HCT116 (cell line): ENCODE results near the gene TBC1D32. TPM values are rescaled to one million over a fixed set of nuclear protein-coding genes. Genes with fewer than 3 reads are reported as not detected.

ENCODE experiments used
- ATAC-seq: fragments of 200-7000 bp; cut with Tn5 transposase; 2 replicates; pipeline ENCODE4 v1.9.1; 2020; ENCODE audit warnings: mild to moderate bottlenecking, moderate library complexity
- BruUV-seq: library from RNA; stranded (reverse); fragments of 400-500 nt; replicated peaks from 2 replicates; lab custom pipeline; 2021; lab: Mats Ljungman, UMichigan
- CTCF ChIA-PET: fragments of 300-600 bp; sonication (Branson Sonifier 250); formaldehyde crosslinking; loops from one replicate; lab custom pipeline; 2021; ENCODE audit warnings: antibody characterized with exemption; lab: Charles Lee
- POLR2A ChIA-PET: fragments of 300-600, 350-600 bp; sonication (Branson Sonifier 250); formaldehyde crosslinking; loops from one replicate; lab custom pipeline; 2021; ENCODE audit warnings: antibody characterized with exemption; lab: Charles Lee
- RAD21 ChIA-PET, 2 experiments: fragments of 300-600 bp; sonication (Branson Sonifier 250); formaldehyde crosslinking; loops; one replicate each; lab custom pipeline; 2023; ENCODE audit warnings: low total read pairs in 2 of 2; ENCODE audit not compliant: uncharacterized antibody in 2 of 2, unreplicated experiment in 2 of 2, low non-redundant PET in 1 of 2; lab: Charles Lee
- DNase-seq: peaks from one replicate; pipeline ENCODE4 v3.0.0-alpha.2; 2010; ENCODE audit warnings: low read depth, low spot score
- H2AFZ ChIP-seq: fragments of 200-600 bp; shearing (Covaris generic), sonication (generic); 2 replicates; pipeline ENCODE4 v1.6.1; 2017; ENCODE audit warnings: low read depth, mixed run types, mixed read lengths, antibody characterized with exemption, low read length; ENCODE audit not compliant: poor library complexity, severe bottlenecking
- H3K27ac ChIP-seq: 2 replicates; pipeline ENCODE4 v1.5.1; 2012; ENCODE audit warnings: low read depth, low read length
- H3K27me3 ChIP-seq: fragments of 200-600 bp; sonication (generic); 2 replicates; pipeline ENCODE4 v1.6.1; 2016; ENCODE audit warnings: mixed run types, low read length, mixed read lengths; ENCODE audit not compliant: insufficient read depth
- H3K36me3 ChIP-seq, 2 experiments: fragments of 200-500 bp in 1 of 2; fragments of 200-600 bp in 1 of 2; sonication (Bioruptor generic) in 1 of 2; sonication (generic) in 1 of 2; 2 replicates each; pipeline versions ENCODE4 v1.5.1 to v1.6.1; 2014 to 2016; ENCODE audit warnings: low read length in 2 of 2, inconsistent platforms in 1 of 2, mixed read lengths in 1 of 2, mixed run types in 1 of 2; ENCODE audit not compliant: insufficient read depth in 2 of 2, control insufficient read depth in 1 of 2
- H3K4me1 ChIP-seq, 2 experiments: fragments of 200-600 bp in 1 of 2; sonication (generic) in 1 of 2; 2 replicates each; pipeline versions ENCODE4 v1.5.1 to v1.6.1; 2012 to 2017; ENCODE audit warnings: low read length in 2 of 2, inconsistent platforms in 1 of 2, mild to moderate bottlenecking in 1 of 2, mixed read lengths in 1 of 2, mixed run types in 1 of 2, moderate library complexity in 1 of 2; ENCODE audit not compliant: insufficient read depth in 2 of 2, control insufficient read depth in 1 of 2
- H3K4me2 ChIP-seq: fragments of 200-600 bp; sonication (generic); 2 replicates; pipeline ENCODE4 v1.6.1; 2017; ENCODE audit warnings: mixed run types, low read length, mixed read lengths
- H3K4me3 ChIP-seq, 2 experiments: fragments of 200-600 bp in 1 of 2; sonication (generic) in 1 of 2; replicated peaks in 1 of 2; 2 replicates each; pipeline ENCODE4 v1.5.1; 2011 to 2016; ENCODE audit warnings: low read length in 2 of 2, control low read depth in 1 of 2, low read depth in 1 of 2, mild to moderate bottlenecking in 1 of 2, mixed read lengths in 1 of 2, mixed run types in 1 of 2
- H3K79me2 ChIP-seq: fragments of 200-600 bp; sonication (generic); 2 replicates; pipeline ENCODE4 v1.6.1; 2017; ENCODE audit warnings: mild to moderate bottlenecking, mixed run types, low read length, moderate library complexity, mixed read lengths; ENCODE audit not compliant: insufficient read depth
- H3K9ac ChIP-seq: fragments of 200-600 bp; sonication (generic); 2 replicates; pipeline ENCODE4 v1.6.1; 2016; ENCODE audit warnings: low read length, mixed read lengths
- H3K9me2 ChIP-seq: fragments of 200-600 bp; sonication (generic), shearing (Covaris generic); 2 replicates; pipeline ENCODE4 v1.6.1; 2017; ENCODE audit warnings: mixed run types, mild to moderate bottlenecking, moderate library complexity; ENCODE audit not compliant: insufficient read depth
- H3K9me3 ChIP-seq, 2 experiments: fragments of 200-500 bp in 1 of 2; fragments of 200-600 bp in 1 of 2; sonication (Bioruptor generic) in 1 of 2; sonication (generic) in 1 of 2; 2 replicates each; pipeline ENCODE4 v1.6.1; 2014 to 2017; ENCODE audit warnings: low read length in 2 of 2, mixed read lengths in 2 of 2, inconsistent platforms in 1 of 2, low read depth in 1 of 2, mild to moderate bottlenecking in 1 of 2, mixed run types in 1 of 2, moderate library complexity in 1 of 2; ENCODE audit not compliant: control insufficient read depth in 1 of 2, insufficient read depth in 1 of 2
- H4K20me1 ChIP-seq: fragments of 200-600 bp; sonication (generic), shearing (Covaris generic); 2 replicates; pipeline ENCODE4 v1.6.1; 2017; ENCODE audit warnings: mixed run types, mild to moderate bottlenecking, moderate library complexity; ENCODE audit not compliant: insufficient read depth
- ATF3 ChIP-seq: IDR thresholded peaks from 2 replicates; pipeline ENCODE4 v1.6.1; 2012
- CBX3 ChIP-seq: IDR thresholded peaks from 2 replicates; pipeline ENCODE4 v1.6.1; 2012; ENCODE audit warnings: low read depth
- CEBPB ChIP-seq: IDR thresholded peaks from 2 replicates; pipeline ENCODE4 v1.6.1; 2012; ENCODE audit warnings: low read depth
- CTCF ChIP-seq, 3 experiments: fragments of 200-600 bp in 1 of 3; sonication (generic) in 1 of 3; IDR thresholded peaks in 2 of 3; conservative IDR thresholded peaks in 1 of 3; 2 replicates each; pipeline ENCODE4 v1.5.1; 2012 to 2017; ENCODE audit warnings: low read depth in 2 of 3, low read length in 2 of 3, antibody characterized with exemption in 1 of 3, borderline replicate concordance in 1 of 3, control low read depth in 1 of 3, mild to moderate bottlenecking in 1 of 3, mixed read lengths in 1 of 3, mixed run types in 1 of 3, moderate library complexity in 1 of 3; ENCODE audit not compliant: insufficient read depth in 1 of 3
- EGR1 ChIP-seq: IDR thresholded peaks from 2 replicates; pipeline ENCODE4 v1.6.1; 2012; ENCODE audit warnings: low read depth
- ELF1 ChIP-seq: IDR thresholded peaks from 2 replicates; pipeline ENCODE4 v1.6.1; 2012; ENCODE audit warnings: low read depth, borderline replicate concordance
- EZH2 ChIP-seq: fragments of 200-600 bp; sonication (generic); IDR thresholded peaks from 2 replicates; pipeline ENCODE4 v1.6.1; 2017; ENCODE audit warnings: antibody characterized with exemption, mixed run types
- JUND ChIP-seq: IDR thresholded peaks from 2 replicates; pipeline ENCODE4 v1.6.1; 2012
- MAX ChIP-seq: IDR thresholded peaks from 2 replicates; pipeline ENCODE4 v1.6.1; 2012
- POLR2A ChIP-seq: IDR thresholded peaks from 2 replicates; pipeline ENCODE4 v1.7.0; 2011; ENCODE audit warnings: borderline replicate concordance; ENCODE audit not compliant: insufficient read depth, insufficient read length; ENCODE audit errors: extremely low read depth
- POLR2AphosphoS5 ChIP-seq: IDR thresholded peaks from 2 replicates; pipeline ENCODE4 v1.6.1; 2011; ENCODE audit warnings: mild to moderate bottlenecking, low read depth, low read length, moderate library complexity
- RAD21 ChIP-seq: IDR thresholded peaks from 2 replicates; pipeline ENCODE4 v1.6.1; 2012; ENCODE audit warnings: low read depth, mild to moderate bottlenecking
- REST ChIP-seq: IDR thresholded peaks from 2 replicates; pipeline ENCODE4 v1.6.1; 2012; ENCODE audit warnings: low read depth
- SIN3A ChIP-seq: IDR thresholded peaks from 2 replicates; pipeline ENCODE4 v1.6.1; 2012; ENCODE audit warnings: low read depth
- SP1 ChIP-seq: IDR thresholded peaks from 2 replicates; pipeline ENCODE4 v1.6.1; 2012; ENCODE audit warnings: low read depth
- SRF ChIP-seq: IDR thresholded peaks from 2 replicates; pipeline ENCODE4 v1.6.1; 2012; ENCODE audit warnings: low read depth
- YY1 ChIP-seq: IDR thresholded peaks from 2 replicates; pipeline ENCODE4 v1.6.1; 2011; ENCODE audit warnings: low read length, low read depth, moderate library complexity, mild to moderate bottlenecking; ENCODE audit not compliant: insufficient replicate concordance; ENCODE audit errors: extremely low read depth
- ZBTB33 ChIP-seq: IDR thresholded peaks from 2 replicates; pipeline ENCODE4 v1.6.1; 2011; ENCODE audit warnings: mild to moderate bottlenecking, low read length, moderate library complexity; ENCODE audit not compliant: insufficient replicate concordance; ENCODE audit errors: extremely low read depth
- ZNF274 ChIP-seq: fragments of 200-500 bp; sonication (Bioruptor generic); IDR thresholded peaks from 2 replicates; pipeline ENCODE4 v1.6.1; 2014; ENCODE audit warnings: mild to moderate bottlenecking, low read depth, low read length, inconsistent platforms
- intact Hi-C: fragments of 100-400 bp; cut with micrococcal nuclease; formaldehyde crosslinking; loops from 2 replicates; pipeline ENCODE4 v1.10.0; 2022
- total RNA-seq: library from RNA; stranded (reverse); gene quantifications from one replicate; pipeline ENCODE4 v1.2.1, GENCODE V29; 2021; ENCODE audit not compliant: unreplicated experiment

TBC1D32 gene
- total RNA-seq, 1 experiment from 2014 or later: 13.8 TPM

- POLR2A ChIA-PET: no interaction called here
- RAD21 ChIA-PET: no interaction called here
- H2AFZ ChIP-seq: peak overlapping the region; percentile 60
- H3K4me3 ChIP-seq: no peak overlapping the region
- ATAC-seq (no peak), DNase-seq (no peak)
- no peaks in the 10 kb centered on the region for H3K9me3 ChIP-seq
- H3K4me1 ChIP-seq: 0 out of 4 replicates have a peak, but pooled peaks cover 0 to 3% of the 10 kb centered on the region in 2 experiments
- no peaks in the 10 kb centered on the region for H4K20me1 ChIP-seq
- TF ChIP-seq POLR2AphosphoS5 (no peak), RAD21 (no peak), CEBPB (no peak), ZBTB33 (no peak), REST (no peak), ELF1 (no peak), CTCF (IDR thresholded peaks at IDR 0.05 in 2 of 3, conservative IDR thresholded peaks at IDR 0.05 in 1 of 3; ENCODE audit: borderline replicate concordance in 1 of 3, insufficient read depth in 1 of 3, low read depth in 2 of 3, low read length in 2 of 3) (no peak), CBX3 (no peak), ATF3 (no peak), SRF (no peak), YY1 (no peak), EGR1 (no peak), EZH2 (no peak), MAX (no peak), SIN3A (no peak), ZNF274 (no peak), POLR2A (no peak), JUND (no peak), SP1 (no peak)
- H3K9ac ChIP-seq: no peak overlapping the region
- H3K36me3 ChIP-seq: no peaks in the 10 kb centered on the region
- intact Hi-C loops: no loop called here
- no peak overlapping the region for H3K4me2 ChIP-seq
- H3K79me2 ChIP-seq: no peaks in the 10 kb centered on the region
- no peaks in the 10 kb centered on the region for H3K9me2 ChIP-seq
- BruUV-seq: no TSS peak
- H3K27me3 ChIP-seq: no peaks in the 10 kb centered on the region
- CTCF ChIA-PET: no interaction called here
- no peak overlapping the region for H3K27ac ChIP-seq
Observed at GRCh38 chr6:121382467-121383121, 48.3 kb upstream of the TBC1D32 start.
